ENCODE data around the gene RAP2A.

Gene RAP2A

DNA sequence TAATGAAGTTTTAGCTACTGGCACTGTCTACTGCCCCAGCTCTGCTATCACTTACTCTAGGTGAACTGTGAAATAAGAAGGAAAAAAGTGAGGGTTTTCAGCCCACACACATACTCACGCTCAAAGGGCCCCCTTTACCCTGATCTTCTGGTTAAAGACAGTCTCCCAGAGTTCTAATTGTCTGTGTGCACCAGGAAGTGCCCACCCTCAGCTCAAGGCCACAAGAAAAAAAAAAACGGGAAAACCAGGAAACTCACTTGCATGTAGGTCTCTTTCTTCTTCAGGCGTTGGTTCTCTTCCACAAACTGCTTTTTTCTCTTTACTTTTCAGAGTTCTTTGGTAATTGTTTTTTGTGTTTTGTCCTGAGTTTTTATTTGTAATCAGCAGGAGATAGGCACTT is 22.1 kb downstream of the RAP2A start:
- 0 out of 2 replicates have a peak, but pooled peaks cover 4% of the 10 kb centered on the region for H3K36me3 ChIP-seq (ENCODE audit: low read length)

GRCh38 chr13:97459215-97459777 is 25.3 kb downstream of the RAP2A start:
- 0 out of 2 replicates have a peak, but pooled peaks cover 4% of the 10 kb centered on the region for H3K36me3 ChIP-seq (ENCODE audit: low read length)
- H3K4me2 ChIP-seq (ENCODE audit: low read depth, low read length, poor library complexity, severe bottlenecking): no peak overlapping the region
- H3K9me2 ChIP-seq (replicated peaks; ENCODE audit: insufficient read depth, low read length): no peaks in the 10 kb centered on the region
- no peak overlapping the region for H3K4me3 ChIP-seq (ENCODE audit: insufficient read depth, low read length, poor library complexity, severe bottlenecking)
- H2AFZ ChIP-seq (ENCODE audit: low read depth, low read length, severe bottlenecking): no peak overlapping the region
- no peaks in the 10 kb centered on the region for H4K20me1 ChIP-seq (ENCODE audit: low read depth, low read length)
- no peaks in the 10 kb centered on the region for H3F3A ChIP-seq (ENCODE audit: insufficient read depth)
- no peaks in the 10 kb centered on the region for H3K27me3 ChIP-seq (ENCODE audit: low read length)
- no peak overlapping the region for H3K9ac ChIP-seq (ENCODE audit: low read length)
- no peak for TF ChIP-seq EZH2phosphoT487 (conservative IDR thresholded peaks at IDR 0.05; ENCODE audit: low read length)
- no peak for TF ChIP-seq CTCF (IDR thresholded peaks at IDR 0.05; ENCODE audit: insufficient read depth, low read length, poor library complexity, severe bottlenecking)
- no peak overlapping the region for H3K27ac ChIP-seq (ENCODE audit: low read depth, low read length)
- H3K79me2 ChIP-seq (ENCODE audit: insufficient read depth, low read length): 0 out of 2 replicates have a peak, but pooled peaks cover 6% of the 10 kb centered on the region
- no peaks in the 10 kb centered on the region for H3K9me3 ChIP-seq (ENCODE audit: insufficient read depth, low read length)

More for the DNA sequence above, 22.1 kb downstream of the RAP2A start:
- no peaks in the 10 kb centered on the region for H3K9me3 ChIP-seq (ENCODE audit: insufficient read depth, low read length)
- no peaks in the 10 kb centered on the region for H4K20me1 ChIP-seq (ENCODE audit: low read depth, low read length)
- H3K9ac ChIP-seq (ENCODE audit: low read length): no peak overlapping the region
- H3F3A ChIP-seq (ENCODE audit: insufficient read depth): no peaks in the 10 kb centered on the region
- H3K79me2 ChIP-seq (ENCODE audit: insufficient read depth, low read length): 0 out of 2 replicates have a peak, but pooled peaks cover 6% of the 10 kb centered on the region
- no peaks in the 10 kb centered on the region for H3K9me2 ChIP-seq (replicated peaks; ENCODE audit: insufficient read depth, low read length)
- no peak overlapping the region for H3K4me3 ChIP-seq (ENCODE audit: insufficient read depth, low read length, poor library complexity, severe bottlenecking)
- TF ChIP-seq EZH2phosphoT487 (conservative IDR thresholded peaks at IDR 0.05; ENCODE audit: low read length) (no peak), CTCF (IDR thresholded peaks at IDR 0.05; ENCODE audit: insufficient read depth, low read length, poor library complexity, severe bottlenecking) (no peak)
- no peak overlapping the region for H2AFZ ChIP-seq (ENCODE audit: low read depth, low read length, severe bottlenecking)
- no peak overlapping the region for H3K4me2 ChIP-seq (ENCODE audit: low read depth, low read length, poor library complexity, severe bottlenecking)
- H3K27ac ChIP-seq (ENCODE audit: low read depth, low read length): no peak overlapping the region
- no peaks in the 10 kb centered on the region for H3K27me3 ChIP-seq (ENCODE audit: low read length)

DNA sequence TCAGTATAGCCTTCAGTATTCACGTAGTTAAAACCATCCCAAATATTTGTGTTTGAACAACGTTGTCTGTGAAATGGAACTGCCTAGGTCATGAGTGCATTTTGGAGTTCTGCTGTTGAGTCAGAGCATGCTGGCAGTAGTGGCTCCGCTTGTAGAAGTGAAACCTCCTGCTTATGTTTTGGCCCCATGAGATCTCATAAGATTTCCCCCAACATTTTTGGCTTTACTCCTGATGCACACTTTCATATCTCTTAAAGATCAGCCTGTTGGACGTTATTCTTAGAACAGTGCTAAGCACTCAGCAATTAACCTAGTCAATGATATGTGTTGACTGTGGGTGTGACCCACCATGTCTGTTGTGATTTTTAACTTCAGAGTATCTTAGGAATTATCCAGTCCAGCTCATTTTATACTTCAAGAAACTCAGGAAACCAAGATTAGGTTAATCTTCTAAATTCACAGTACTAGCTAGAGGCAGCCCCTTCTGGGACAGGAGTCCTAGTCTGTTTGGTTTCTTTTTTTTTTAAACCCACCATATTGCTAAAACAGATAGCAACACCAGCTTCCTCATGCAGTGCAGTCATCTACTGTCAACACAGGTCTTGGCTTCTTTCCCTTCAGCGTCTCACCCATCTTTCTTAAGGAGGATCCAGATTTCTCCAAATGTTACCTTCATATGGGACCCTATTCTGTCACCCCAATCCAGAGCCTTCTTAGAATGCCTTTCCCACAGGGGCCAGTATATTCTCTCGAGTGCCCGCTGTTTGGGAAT is 26.2 kb downstream of the RAP2A start:
- no peaks in the 10 kb centered on the region for H3K36me3 ChIP-seq (ENCODE audit: low read length)

More for the DNA sequence above, 26.2 kb downstream of the RAP2A start:
- Histone ChIP-seq H3K9ac (ENCODE audit: low read length) (no peak overlapping the region), H3K79me2 (ENCODE audit: insufficient read depth, low read length) (0 out of 2 replicates have a peak, but pooled peaks cover 5% of the 10 kb centered on the region), H3K27ac (ENCODE audit: low read depth, low read length) (no peak overlapping the region), H4K20me1 (ENCODE audit: low read depth, low read length) (no peaks in the 10 kb centered on the region), H3K27me3 (ENCODE audit: low read length) (no peaks in the 10 kb centered on the region), H2AFZ (ENCODE audit: low read depth, low read length, severe bottlenecking) (no peak overlapping the region), H3K9me3 (ENCODE audit: insufficient read depth, low read length) (no peaks in the 10 kb centered on the region), H3K4me3 (ENCODE audit: insufficient read depth, low read length, poor library complexity, severe bottlenecking) (no peak overlapping the region), H3F3A (ENCODE audit: insufficient read depth) (no peaks in the 10 kb centered on the region), H3K4me2 (ENCODE audit: low read depth, low read length, poor library complexity, severe bottlenecking) (no peak overlapping the region), H3K9me2 (replicated peaks; ENCODE audit: insufficient read depth, low read length) (no peaks in the 10 kb centered on the region)
- TF ChIP-seq CTCF (IDR thresholded peaks at IDR 0.05; ENCODE audit: insufficient read depth, low read length, poor library complexity, severe bottlenecking) (no peak), EZH2phosphoT487 (conservative IDR thresholded peaks at IDR 0.05; ENCODE audit: low read length) (no peak)

All from SU-DHL-6 (cell line).